ENCODE data around the gene SPATA1. TPM values are rescaled to one million over a fixed set of nuclear protein-coding genes. Genes with fewer than 3 reads are reported as not detected.
"Not testable (repeated sequence)": the region's sequence is repeated elsewhere in the genome, so short reads cannot be mapped to it uniquely, and the experiment has no call there.

Gene SPATA1
- total and polyA plus RNA-seq, 12 donors = 0.22 to 2.9 (median 1.5) TPM

GRCh38 chr1:84587099-84587498, 80.9 kb downstream of the SPATA1 start:
- Histone ChIP-seq H3K9me3 (no peaks in the 10 kb centered on the region), H3K27me3 (peaks cover 0 to 7% (median 0%) of the 10 kb centered on the region in 7 donors), H3K4me3 (no peak overlapping the region), H3K27ac (no peak overlapping the region), H3K4me1 (peaks cover 0 to 22% (median 14%) of the 10 kb centered on the region in 9 donors), H3K36me3 (no peaks in the 10 kb centered on the region)
- TF ChIP-seq CTCF (IDR thresholded peaks at IDR 0.05) = no peak
- DNase-seq = no peak
- ATAC-seq = no peak
- intact Hi-C loops (cut with DNase I) = loop anchor here in 1 of 10 donors (10.0 kb wide), 1 partner anchor 58 kb away; no protein-coding TSS in a partner anchor
- 86 to 91% methylated on average over 3 of the region's 3 CpGs for WGBS, 2 donors

- DNase-seq; H3K27ac ChIP-seq; H3K27me3 ChIP-seq; intact Hi-C loops (cut with DNase I); ATAC-seq; H3K36me3 ChIP-seq; H3K4me3 ChIP-seq: not testable (repeated sequence)
- 87 to 94% methylated on average over 2 of the region's 2 CpGs for WGBS, 2 donors
- H3K4me1 ChIP-seq = peaks cover 0 to 16% (median 10%) of the 10 kb centered on the region in 9 donors
- H3K9me3 ChIP-seq = peaks cover 0 to 23% (median 0%) of the 10 kb centered on the region in 11 donors
These were observed 88.8 kb downstream of the SPATA1 start for GRCh38 chr1:84594959-84595358.

GRCh38 chr1:84597011-84597410, 90.8 kb downstream of the SPATA1 start:
- Histone ChIP-seq H3K27me3 (no peaks in the 10 kb centered on the region), H3K36me3 (no peaks in the 10 kb centered on the region), H3K27ac (no peak overlapping the region), H3K9me3 (peaks cover 0 to 23% (median 0%) of the 10 kb centered on the region in 11 donors), H3K4me1 (peaks cover 0 to 22% (median 14%) of the 10 kb centered on the region in 9 donors), H3K4me3 (no peak overlapping the region)
- 95 to 100% methylated on average over 1 of the region's 1 CpG for WGBS, 2 donors
- no peak for TF ChIP-seq CTCF (IDR thresholded peaks at IDR 0.05)
- intact Hi-C loops (cut with DNase I) = no loop called here
- no peak for DNase-seq
- ATAC-seq = no peak

GRCh38 chr1:84598418-84598817, 92.2 kb downstream of the SPATA1 start:
- Histone ChIP-seq H3K9me3 (peaks cover 0 to 17% (median 0%) of the 10 kb centered on the region in 11 donors), H3K27ac (peak overlapping the region in 1 of 10 donors; percentile 32), H3K36me3 (no peaks in the 10 kb centered on the region), H3K27me3 (no peaks in the 10 kb centered on the region), H3K4me1 (peaks cover 0 to 29% (median 16%) of the 10 kb centered on the region in 9 donors), H3K4me3 (no peak overlapping the region)
- intact Hi-C loops (cut with DNase I) = no loop called here
- TF ChIP-seq CTCF (IDR thresholded peaks at IDR 0.05) = no peak
- no peak for DNase-seq
- no peak for ATAC-seq
- WGBS, 2 donors = 69 to 74% methylated on average over 3 of the region's 3 CpGs
